ENCODE data around the gene DISC1. TPM values are rescaled to one million over a fixed set of nuclear protein-coding genes. Genes with fewer than 3 reads are reported as not detected.
"Not testable (repeated sequence)": the region's sequence is repeated elsewhere in the genome, so short reads cannot be mapped to it uniquely, and the experiment has no call there.

The DISC1 gene
- total RNA-seq, 2 donors from 2014 or later, result 3.1 to 12.4 TPM

DNA sequence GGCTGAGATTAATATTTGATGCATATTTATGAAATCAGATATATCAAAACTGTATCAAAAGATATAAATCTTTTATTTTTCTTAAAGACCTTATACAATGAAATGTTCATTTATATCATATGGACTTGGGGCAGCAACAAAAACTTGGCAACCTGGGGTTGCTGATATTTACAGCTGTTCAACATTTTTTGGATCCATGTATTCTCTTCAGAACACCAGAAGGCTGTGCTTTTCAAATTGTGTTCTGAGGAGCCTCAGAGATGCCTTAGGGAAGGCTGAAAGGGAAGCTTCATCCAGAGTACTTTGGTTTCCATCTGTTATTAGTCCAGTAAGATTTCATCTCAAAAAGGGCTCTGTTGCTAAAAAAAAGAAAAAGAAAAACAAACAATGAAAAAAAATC is 94.8 kb downstream of the DISC1 start:
- Mint-ChIP-seq H3K9me3 (no peaks in the 10 kb centered on the region), H3K27ac (no peak overlapping the region), H3K36me3 (no peaks in the 10 kb centered on the region)
- ATAC-seq, result no peak
- DNase-seq (ENCODE audit: low spot score in 2 of 2), result no peak

DNA sequence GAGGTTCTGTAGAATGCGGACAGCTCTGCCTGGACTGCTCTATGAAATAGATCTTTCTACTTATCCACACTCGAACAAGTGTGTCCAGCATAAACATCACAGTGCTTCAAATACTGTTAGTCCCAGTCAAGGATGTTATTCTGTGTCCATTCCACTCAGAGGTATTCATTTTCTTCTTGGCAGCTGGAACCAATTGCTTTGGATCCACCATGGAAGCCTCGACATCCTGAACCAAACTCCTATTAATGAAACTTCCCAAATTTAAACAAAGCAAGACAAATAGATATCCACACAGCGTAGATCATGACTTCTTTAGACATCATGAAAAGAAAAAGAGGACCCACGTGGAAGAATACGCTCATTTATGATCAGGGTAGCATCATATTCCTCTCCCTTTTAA is 95.8 kb downstream of the DISC1 start:
- H3K27ac Mint-ChIP-seq, result no peak overlapping the region

DNA sequence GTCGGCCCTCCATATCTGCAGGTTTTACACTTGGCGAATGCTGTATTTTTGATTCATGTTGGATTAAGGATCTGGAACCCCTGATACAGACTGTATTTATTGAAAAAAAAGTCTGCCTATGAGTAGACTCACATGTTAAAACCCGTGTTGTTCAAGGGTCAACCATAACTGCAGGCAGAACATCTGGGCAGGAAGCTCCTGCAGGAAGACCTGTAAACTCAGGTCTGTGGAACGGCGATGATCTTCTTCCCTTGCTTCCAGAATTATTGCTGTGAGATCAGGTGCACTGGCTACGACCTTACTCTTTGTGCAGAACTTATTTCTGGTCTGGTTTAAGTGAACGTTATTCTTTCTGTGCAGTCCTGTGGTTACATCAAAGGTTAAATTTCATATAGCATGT is 96.6 kb downstream of the DISC1 start:
- Mint-ChIP-seq H3K36me3 (no peaks in the 10 kb centered on the region), H3K9me3 (no peaks in the 10 kb centered on the region), H3K27ac (no peak overlapping the region)
- no peak for DNase-seq (ENCODE audit: low spot score in 2 of 2)
- ATAC-seq, result no peak

More for the DNA sequence above, 95.8 kb downstream of the DISC1 start:
- H3K9me3 Mint-ChIP-seq, result no peaks in the 10 kb centered on the region
- ATAC-seq (no peak), DNase-seq (ENCODE audit: low spot score in 2 of 2) (no peak)
- no peaks in the 10 kb centered on the region for H3K36me3 Mint-ChIP-seq

DNA sequence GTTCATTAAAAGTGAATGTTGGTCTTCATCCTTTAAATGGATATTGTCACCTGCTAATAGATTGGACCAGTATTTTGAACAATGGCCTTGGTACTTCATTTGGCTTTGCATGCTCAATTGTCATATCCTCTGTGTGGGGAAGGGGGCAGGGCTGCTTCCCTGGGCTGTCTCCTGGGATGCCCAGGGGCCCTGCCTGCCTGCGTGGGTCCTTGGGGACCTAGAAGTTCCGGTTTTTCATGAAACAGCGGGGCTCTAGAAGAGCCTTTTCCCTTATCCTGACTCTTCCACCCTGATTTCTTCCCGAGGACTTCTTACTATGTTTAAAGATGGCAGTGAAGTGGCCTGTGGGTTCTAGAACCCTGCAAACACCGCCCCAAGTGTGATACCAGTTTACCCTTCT is 97.5 kb downstream of the DISC1 start:
- DNase-seq (ENCODE audit: low spot score in 2 of 2) (no peak), ATAC-seq (no peak)
- H3K36me3 Mint-ChIP-seq, result no peaks in the 10 kb centered on the region
- no peaks in the 10 kb centered on the region for H3K9me3 Mint-ChIP-seq
- H3K27ac Mint-ChIP-seq, result no peak overlapping the region

DNA sequence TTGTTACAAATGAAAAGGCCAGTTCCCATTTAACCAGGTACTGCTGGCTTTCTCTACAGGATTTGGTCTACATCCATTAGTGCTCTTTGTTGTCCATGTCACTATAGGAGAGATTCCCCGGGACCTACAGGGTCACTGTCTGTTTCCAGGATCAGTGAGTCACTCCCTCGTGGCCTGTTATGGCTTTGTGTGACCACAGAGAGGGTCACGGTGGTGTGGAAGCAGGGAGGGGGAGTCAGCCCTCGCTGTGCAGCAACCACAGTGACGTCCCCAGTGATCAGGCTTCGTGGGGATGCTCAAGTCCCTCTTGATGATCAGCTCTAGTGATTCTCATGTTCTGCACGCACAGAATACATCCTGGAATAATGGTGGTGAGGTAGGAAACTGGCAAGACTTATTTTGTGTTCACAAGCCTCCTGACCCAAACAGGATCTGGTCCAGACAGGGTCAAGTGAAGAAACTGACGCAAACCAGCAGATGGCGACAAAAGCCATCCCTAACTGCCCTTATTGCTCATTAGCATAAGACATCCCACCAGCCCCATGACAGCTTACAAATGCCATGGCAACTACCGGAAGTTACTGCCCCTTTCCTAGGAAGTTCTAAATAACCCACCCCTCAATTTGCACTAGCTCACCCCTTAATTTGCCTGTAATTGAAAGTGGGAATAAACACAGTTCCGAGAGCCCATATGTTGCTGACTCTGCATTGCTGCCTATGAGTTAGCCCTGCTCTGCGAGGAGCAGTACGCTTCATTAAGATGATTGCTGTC is 98.5 kb downstream of the DISC1 start:
- Mint-ChIP-seq H3K27ac (no peak overlapping the region), H3K9me3 (no peaks in the 10 kb centered on the region), H3K36me3 (no peaks in the 10 kb centered on the region)
- ATAC-seq (peak; percentile 29 to 46), DNase-seq (ENCODE audit: low spot score in 2 of 2) (peak in 1 of 2 donors; percentile 18)

DNA sequence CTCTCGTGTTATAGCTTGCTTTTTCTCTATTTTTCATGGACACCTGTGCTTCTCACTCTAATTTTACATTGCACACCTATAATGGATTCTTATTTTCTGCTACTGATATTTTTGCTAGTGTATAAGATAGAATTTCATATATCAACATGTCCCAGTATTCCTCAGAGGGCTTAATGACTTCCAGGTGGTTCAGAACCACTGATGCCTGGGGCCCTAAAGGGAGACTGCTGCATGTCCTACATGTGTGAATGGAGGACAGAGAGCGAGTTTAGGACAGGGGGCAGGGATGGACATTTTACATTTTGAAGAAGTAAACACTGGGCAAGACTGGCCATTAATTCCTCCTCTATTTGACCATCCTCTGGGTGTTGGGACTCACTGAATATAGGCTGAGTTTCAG is 100.6 kb downstream of the DISC1 start:
- ATAC-seq, result no peak
- no peaks in the 10 kb centered on the region for H3K9me3 Mint-ChIP-seq

DNA sequence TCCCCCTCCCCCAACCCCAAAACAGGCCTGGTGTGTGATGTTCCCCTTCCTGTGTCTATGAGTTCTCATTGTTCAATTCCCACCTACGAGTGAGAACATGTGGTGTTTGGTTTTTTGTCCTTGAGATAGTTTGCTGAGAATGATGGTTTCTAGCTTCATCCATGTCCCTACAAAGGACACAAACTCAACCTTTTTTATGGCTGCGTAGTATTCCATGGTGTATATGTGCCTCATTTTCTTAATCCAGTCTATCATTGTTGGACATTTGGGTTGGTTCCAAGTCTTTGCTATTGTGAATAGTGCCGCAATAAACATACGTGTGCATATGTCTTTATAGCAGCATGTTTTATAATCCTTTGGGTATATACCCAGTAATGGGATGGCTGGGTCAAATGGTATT is 102.4 kb downstream of the DISC1 start:
- not testable (repeated sequence) for ATAC-seq; DNase-seq (ENCODE audit: low spot score in 2 of 2); H3K36me3 Mint-ChIP-seq; H3K9me3 Mint-ChIP-seq; H3K27ac Mint-ChIP-seq

More for the DNA sequence above, 100.6 kb downstream of the DISC1 start:
- DNase-seq (ENCODE audit: low spot score in 2 of 2), result no peak
- Mint-ChIP-seq H3K27ac (no peak overlapping the region), H3K36me3 (no peaks in the 10 kb centered on the region)

DNA sequence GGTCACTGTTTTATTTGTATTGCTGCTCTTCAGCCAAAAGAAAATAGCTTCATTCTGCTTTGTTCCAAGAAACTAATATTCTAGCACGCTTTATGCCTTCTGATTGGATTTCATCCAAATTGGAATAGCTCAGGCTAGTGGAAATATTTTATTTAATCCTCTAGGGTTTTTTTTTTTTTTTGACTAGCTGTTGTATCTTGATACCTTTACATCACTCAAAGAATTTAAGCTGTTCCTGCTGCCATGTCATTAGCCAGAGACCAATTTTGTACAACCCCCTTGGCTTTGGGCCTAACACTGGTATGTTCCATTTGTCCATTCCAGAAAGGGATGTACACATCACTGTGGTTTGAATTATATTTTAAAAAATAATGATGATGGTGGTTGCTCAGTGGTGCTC is 103.0 kb downstream of the DISC1 start:
- Mint-ChIP-seq H3K27ac (no peak overlapping the region), H3K9me3 (no peaks in the 10 kb centered on the region), H3K36me3 (no peaks in the 10 kb centered on the region)
- ATAC-seq (no peak), DNase-seq (ENCODE audit: low spot score in 2 of 2) (no peak)

DNA sequence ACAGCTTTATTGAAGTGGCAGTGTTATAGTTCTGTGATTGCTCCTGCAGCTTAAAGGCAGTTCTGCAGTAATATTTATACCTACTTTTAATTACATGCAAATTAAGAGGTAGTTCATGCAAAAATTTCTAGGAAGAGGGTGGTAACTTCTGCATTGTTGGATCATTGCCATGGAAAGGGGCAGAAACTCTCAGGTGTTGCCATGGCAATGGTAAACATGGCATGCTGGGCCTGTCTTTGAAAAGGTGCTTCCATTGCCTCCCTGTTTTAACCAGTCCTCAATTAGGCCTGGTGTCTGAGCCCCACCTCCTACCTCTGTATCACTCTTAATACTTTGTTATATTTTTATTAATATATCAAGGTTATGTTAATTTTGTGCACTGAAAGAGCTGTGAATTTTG is 104.7 kb downstream of the DISC1 start:
- Mint-ChIP-seq H3K9me3 (no peaks in the 10 kb centered on the region), H3K27ac (no peak overlapping the region), H3K36me3 (no peaks in the 10 kb centered on the region)
- ATAC-seq (no peak), DNase-seq (ENCODE audit: low spot score in 2 of 2) (no peak)

DNA sequence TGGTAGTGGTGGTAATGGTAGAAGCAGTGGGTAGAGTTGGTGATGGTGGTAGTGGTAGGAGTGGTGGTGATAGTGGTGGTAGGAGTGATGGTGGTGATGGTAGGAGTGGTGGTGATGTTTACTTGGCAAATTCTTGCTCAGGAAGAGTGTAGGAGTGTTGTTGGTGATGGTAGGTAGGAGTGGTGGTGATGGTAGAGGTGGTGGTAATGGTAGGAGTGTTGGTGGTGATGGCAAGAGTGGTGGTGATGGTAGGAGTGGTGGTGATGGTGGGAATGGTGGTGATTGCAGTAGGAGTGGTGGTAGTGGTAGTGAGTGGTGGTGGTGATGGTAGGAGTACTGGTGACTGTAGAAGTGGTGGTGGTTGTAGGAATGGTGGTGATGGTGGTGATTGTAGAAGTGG is 106.5 kb downstream of the DISC1 start:
- ATAC-seq, result no peak
- H3K27ac Mint-ChIP-seq, result no peak overlapping the region

DNA sequence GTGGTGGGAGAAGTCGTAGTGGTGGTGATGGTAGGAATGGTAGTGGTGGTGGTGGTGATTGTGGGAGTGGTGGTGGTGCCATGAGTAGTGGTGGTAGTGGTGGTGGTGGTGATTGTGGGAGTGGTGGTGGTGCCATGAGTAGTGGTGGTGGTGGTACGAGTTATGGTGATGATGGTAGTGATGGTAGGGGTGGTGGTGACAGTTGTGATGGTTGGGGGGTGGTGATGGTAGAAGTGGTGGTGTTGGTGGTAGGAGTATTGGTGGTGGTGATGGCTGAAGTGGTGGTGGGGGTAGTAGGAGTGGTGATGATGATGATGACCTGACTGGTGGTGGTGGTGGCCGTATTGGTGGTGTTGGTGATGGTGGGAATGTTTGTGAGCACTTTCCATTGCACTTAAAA is 107.1 kb downstream of the DISC1 start:
- Mint-ChIP-seq H3K36me3 (peaks cover 0 to 5% of the 10 kb centered on the region in 2 donors), H3K9me3 (no peaks in the 10 kb centered on the region), H3K27ac (no peak overlapping the region)
- ATAC-seq, result no peak
- no peak for DNase-seq (ENCODE audit: low spot score in 2 of 2)

More for the DNA sequence above, 106.5 kb downstream of the DISC1 start:
- Mint-ChIP-seq H3K36me3 (peaks cover 0 to under 1% of the 10 kb centered on the region in 2 donors), H3K9me3 (no peaks in the 10 kb centered on the region)
- DNase-seq (ENCODE audit: low spot score in 2 of 2), result no peak

DNA sequence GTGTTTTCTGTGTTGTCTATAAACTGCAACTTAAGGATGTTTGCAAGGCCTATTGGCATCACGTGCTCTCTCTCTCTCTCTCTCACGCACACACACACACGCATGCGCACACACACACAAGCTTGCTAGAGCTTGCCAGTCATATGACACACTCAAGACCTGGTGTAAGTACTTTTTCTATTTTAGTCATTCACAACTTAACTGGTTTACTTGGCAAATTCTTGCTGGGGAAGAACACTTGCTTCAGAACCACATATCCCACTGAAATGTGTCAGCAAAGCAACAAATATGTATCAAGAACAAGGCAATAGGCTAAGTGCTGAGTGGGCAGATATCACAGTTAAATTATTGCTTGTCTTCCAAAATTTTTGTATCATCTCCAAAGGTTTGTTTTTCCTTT is 107.8 kb downstream of the DISC1 start:
- H3K27ac Mint-ChIP-seq, result no peak overlapping the region
- H3K36me3 Mint-ChIP-seq, result peaks cover 0 to 8% of the 10 kb centered on the region in 2 donors
- peak in 1 of 2 donors; percentile 69 for ATAC-seq
- no peaks in the 10 kb centered on the region for H3K9me3 Mint-ChIP-seq
- peak in 1 of 2 donors; percentile 14 for DNase-seq (ENCODE audit: low spot score in 2 of 2)

DNA sequence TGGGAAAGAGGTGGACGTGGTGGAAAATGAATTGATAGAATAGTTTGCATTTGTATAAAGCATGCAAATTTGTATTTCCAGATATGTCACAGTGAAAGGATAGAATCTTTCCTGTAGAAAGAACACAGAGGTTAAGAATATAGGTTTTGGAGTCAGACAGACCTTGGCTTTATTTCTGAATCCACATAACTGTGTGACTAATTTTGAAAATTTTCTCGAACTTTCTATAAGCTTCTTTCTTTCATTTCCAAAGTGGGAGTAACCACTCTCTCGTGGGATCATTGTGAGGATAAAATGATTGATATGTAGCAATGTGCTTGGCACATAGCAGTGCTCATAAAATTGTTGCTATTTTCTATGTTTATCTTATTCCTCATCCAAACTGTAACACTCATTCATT is 108.8 kb downstream of the DISC1 start:
- DNase-seq (ENCODE audit: low spot score in 2 of 2) (no peak), ATAC-seq (no peak)
- peaks cover 0 to 10% of the 10 kb centered on the region in 2 donors for H3K36me3 Mint-ChIP-seq
- H3K9me3 Mint-ChIP-seq, result no peaks in the 10 kb centered on the region
- no peak overlapping the region for H3K27ac Mint-ChIP-seq

DNA sequence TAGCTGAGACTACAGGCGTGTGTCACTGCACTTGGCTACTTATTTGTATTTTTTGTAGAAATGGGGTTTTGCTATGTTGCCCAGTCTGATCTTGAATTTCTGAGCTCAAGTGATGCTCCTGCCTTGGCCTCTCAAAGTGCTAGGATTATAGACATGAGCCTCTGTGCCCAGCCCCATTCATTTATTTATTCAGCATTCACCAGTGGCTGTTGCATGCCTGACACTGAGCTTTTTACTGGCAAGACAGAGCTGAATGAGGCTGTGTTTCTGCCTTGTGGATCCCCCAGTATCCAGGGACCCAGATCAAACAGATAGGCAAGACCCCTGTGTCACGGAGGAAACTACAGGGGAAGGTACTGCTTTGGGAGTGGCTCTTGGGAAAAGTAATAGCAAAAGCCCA is 109.4 kb downstream of the DISC1 start:
- ATAC-seq (no peak), DNase-seq (ENCODE audit: low spot score in 2 of 2) (no peak)
- Mint-ChIP-seq H3K36me3 (peaks cover 0 to 10% of the 10 kb centered on the region in 2 donors), H3K27ac (no peak overlapping the region), H3K9me3 (no peaks in the 10 kb centered on the region)

DNA sequence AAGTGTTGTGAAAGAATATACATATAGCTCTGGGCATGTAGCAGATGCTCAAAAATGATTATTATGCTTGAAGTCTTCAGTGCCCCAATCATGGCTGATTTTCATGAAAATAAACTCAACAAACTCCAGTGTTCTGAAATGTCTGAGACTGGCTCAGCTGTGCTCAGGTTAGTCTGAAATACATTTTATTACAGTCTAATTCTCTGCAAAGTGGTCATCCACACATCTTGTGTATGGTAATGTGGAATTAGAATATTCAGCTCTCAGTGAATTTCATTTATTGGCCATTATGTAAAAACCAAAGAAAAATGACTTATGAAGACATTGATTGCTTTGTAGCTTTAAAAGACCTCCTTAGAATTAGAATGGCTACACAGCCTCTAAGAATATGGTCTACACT is 109.9 kb downstream of the DISC1 start:
- no peak for DNase-seq (ENCODE audit: low spot score in 2 of 2)
- ATAC-seq, result no peak
- Mint-ChIP-seq H3K36me3 (peaks cover 0 to 10% of the 10 kb centered on the region in 2 donors), H3K27ac (no peak overlapping the region), H3K9me3 (no peaks in the 10 kb centered on the region)

DNA sequence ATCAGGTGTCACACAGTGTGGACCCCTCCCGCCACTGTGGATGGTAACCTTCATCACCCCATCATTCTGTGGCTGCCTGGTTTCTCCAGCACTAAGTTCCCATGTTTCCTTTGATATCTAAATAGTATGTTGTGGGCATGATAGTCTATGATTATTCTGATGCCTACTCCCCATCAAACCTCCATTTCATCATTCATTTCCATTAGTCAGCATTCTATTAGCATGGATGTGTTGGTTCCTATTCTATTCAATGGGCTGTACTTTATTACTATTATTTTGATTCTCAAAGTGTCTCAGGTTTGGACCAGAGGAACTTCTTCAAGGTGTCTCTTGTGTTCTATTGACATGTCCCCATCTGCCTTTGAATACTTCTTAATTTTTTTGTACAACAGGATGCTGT is 112.0 kb downstream of the DISC1 start:
- H3K27ac Mint-ChIP-seq, result no peak overlapping the region

DNA sequence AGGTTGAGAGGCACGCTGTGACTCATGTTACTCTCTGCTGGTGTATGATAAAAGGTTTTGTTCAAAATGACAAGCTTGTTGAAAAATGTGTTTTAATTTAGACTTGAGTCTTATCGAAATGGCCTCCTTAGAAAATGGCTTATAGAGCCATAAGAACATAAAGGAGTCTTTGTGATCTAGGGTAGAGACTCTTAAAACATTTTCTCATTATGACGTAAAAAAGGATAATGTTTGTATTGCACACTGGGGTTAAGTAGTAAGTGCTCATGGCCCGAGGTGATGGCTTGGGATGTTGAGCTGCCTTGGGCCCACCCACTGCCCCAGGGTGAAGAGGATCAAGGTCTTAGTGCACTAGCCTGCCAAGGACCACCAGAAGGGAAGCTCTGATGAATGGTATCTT is 117.4 kb downstream of the DISC1 start:
- no peak for ATAC-seq
- H3K27ac Mint-ChIP-seq, result no peak overlapping the region
- H3K36me3 Mint-ChIP-seq, result peaks cover 0 to 4% of the 10 kb centered on the region in 2 donors
- no peak for DNase-seq (ENCODE audit: low spot score in 2 of 2)
- H3K9me3 Mint-ChIP-seq, result peaks cover 0 to 5% of the 10 kb centered on the region in 2 donors

More for the DNA sequence above, 112.0 kb downstream of the DISC1 start:
- Mint-ChIP-seq H3K9me3 (no peaks in the 10 kb centered on the region), H3K36me3 (peaks cover 0 to 10% of the 10 kb centered on the region in 2 donors)
- ATAC-seq, result no peak
- DNase-seq (ENCODE audit: low spot score in 2 of 2), result no peak

DNA sequence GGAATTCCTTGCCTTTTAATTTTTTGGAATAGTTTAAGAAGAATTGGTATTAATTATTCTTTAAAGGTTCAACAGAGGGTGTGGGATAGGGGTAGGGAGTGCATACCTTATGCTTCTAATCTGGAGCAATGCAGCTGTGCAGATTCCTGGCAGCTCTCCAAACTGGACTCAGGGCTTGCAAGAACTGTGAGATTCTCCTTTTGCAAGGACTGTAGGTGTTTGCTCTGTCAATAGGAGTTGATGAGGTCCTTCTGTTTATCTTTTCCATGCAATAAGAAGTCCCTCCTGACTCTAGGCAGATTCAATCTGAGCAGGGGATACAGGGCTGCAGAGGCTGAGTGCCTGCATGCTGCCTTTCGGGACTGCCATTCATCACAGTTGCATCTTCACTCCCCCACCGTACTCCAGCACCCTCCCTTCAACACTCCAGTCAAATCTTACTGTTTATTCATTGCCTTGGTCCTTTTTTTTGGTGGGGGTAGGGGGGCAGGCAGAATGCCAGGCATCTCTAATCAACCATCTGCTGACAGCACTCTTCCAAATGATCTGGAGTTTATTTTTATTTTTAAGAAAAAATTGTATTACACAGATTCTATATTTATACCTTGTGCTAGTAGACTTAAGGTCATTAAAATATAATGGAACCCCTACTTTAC is 122.3 kb downstream of the DISC1 start:
- peaks cover 28 to 36% of the 10 kb centered on the region in 2 donors for H3K36me3 Mint-ChIP-seq
- no peak overlapping the region for H3K27ac Mint-ChIP-seq
- ATAC-seq (no peak), DNase-seq (ENCODE audit: low spot score in 2 of 2) (no peak)
- peaks cover 12 to 23% of the 10 kb centered on the region in 2 donors for H3K9me3 Mint-ChIP-seq

All from activated naive CD4-positive, alpha-beta T cell treated with anti-CD3 and anti-CD28 coated beads, Interleukin-2, amount 50 U/mL, for 72 hours (primary cell).